ENCODE measurements around the gene NAA40.
"Not testable (repeated sequence)": the region's sequence is repeated elsewhere in the genome, so short reads cannot be mapped to it uniquely, and the experiment has no call there.

The NAA40 gene

GRCh38 chr11:63945477-63946163 lies 6.8 kb downstream of the NAA40 start:
- no peak overlapping the region for H3K4me3 ChIP-seq (ENCODE audit: control insufficient read depth, low read depth, low read length)
- peak; percentile 68 for TF ChIP-seq CTCF (IDR thresholded peaks at IDR 0.05; ENCODE audit: control insufficient read depth, insufficient read depth, low read depth, low read length, missing control alignments)
- peak; percentile 39 for DNase-seq (ENCODE audit: low read depth)

- no peak overlapping the region for H3K4me3 ChIP-seq (ENCODE audit: control insufficient read depth, low read depth, low read length)
- TF ChIP-seq CTCF (IDR thresholded peaks at IDR 0.05; ENCODE audit: control insufficient read depth, insufficient read depth, low read depth, low read length, missing control alignments), result no peak
- DNase-seq (ENCODE audit: low read depth), result no peak
Observed at GRCh38 chr11:63951779-63952536, 13.2 kb downstream of the NAA40 start.

GRCh38 chr11:63952570-63952969 lies 13.8 kb downstream of the NAA40 start:
- no peak for DNase-seq (ENCODE audit: low read depth)
- H3K4me3 ChIP-seq (ENCODE audit: control insufficient read depth, low read depth, low read length), result no peak overlapping the region
- TF ChIP-seq CTCF (IDR thresholded peaks at IDR 0.05; ENCODE audit: control insufficient read depth, insufficient read depth, low read depth, low read length, missing control alignments), result no peak

GRCh38 chr11:63958008-63958407 lies 19.2 kb downstream of the NAA40 start:
- TF ChIP-seq CTCF (IDR thresholded peaks at IDR 0.05; ENCODE audit: control insufficient read depth, insufficient read depth, low read depth, low read length, missing control alignments), result no peak
- H3K4me3 ChIP-seq (ENCODE audit: control insufficient read depth, low read depth, low read length), result no peak overlapping the region
- no peak for DNase-seq (ENCODE audit: low read depth)

- TF ChIP-seq CTCF (IDR thresholded peaks at IDR 0.05; ENCODE audit: control insufficient read depth, insufficient read depth, low read depth, low read length, missing control alignments), result no peak
- no peak overlapping the region for H3K4me3 ChIP-seq (ENCODE audit: control insufficient read depth, low read depth, low read length)
- no peak for DNase-seq (ENCODE audit: low read depth)
Observed at GRCh38 chr11:63961608-63962412, 23.0 kb downstream of the NAA40 start.

- not testable (repeated sequence) for H3K4me3 ChIP-seq (ENCODE audit: control insufficient read depth, low read depth, low read length); DNase-seq (ENCODE audit: low read depth)
Observed at GRCh38 chr11:63963895-63964294, 25.1 kb downstream of the NAA40 start.

Measured in AG09309 (cell line).